Suprapubic skin (tissue), 4 donors: ENCODE data around the gene HEY2. TPM values are rescaled to one million over a fixed set of nuclear protein-coding genes. Genes with fewer than 3 reads are reported as not detected.

ENCODE experiments used
- DNase-seq, 2 donors: peaks; one replicate each; pipeline ENCODE4 v3.0.0-alpha.2; 2019; ENCODE audit warnings: low spot score in 2 of 2
- H3K27ac ChIP-seq: fragments of 200-600 bp; sonication (generic); one replicate; pipeline ENCODE4 v1.5.1; 2019
- H3K27me3 ChIP-seq: fragments of 200-600 bp; sonication (generic); one replicate; pipeline ENCODE4 v1.5.1; 2019
- H3K36me3 ChIP-seq: fragments of 200-600 bp; sonication (generic); one replicate; pipeline ENCODE4 v1.5.1; 2019
- H3K4me1 ChIP-seq: fragments of 200-600 bp; sonication (generic); one replicate; pipeline ENCODE4 v1.5.1; 2019
- H3K4me3 ChIP-seq: fragments of 200-600 bp; sonication (generic); one replicate; pipeline ENCODE4 v1.5.1; 2019; ENCODE audit warnings: mild to moderate bottlenecking
- H3K9me3 ChIP-seq: fragments of 200-600 bp; sonication (generic); one replicate; pipeline ENCODE4 v1.5.1; 2019
- CTCF ChIP-seq, 2 donors: fragments of 200-600 bp in 1 of 2; fragments of 450-650 bp in 1 of 2; sonication (generic) in 1 of 2; IDR thresholded peaks; one replicate each; pipeline ENCODE4 v1.5.1; 2016 to 2019; ENCODE audit warnings: antibody characterized with exemption in 2 of 2, mild to moderate bottlenecking in 1 of 2, moderate library complexity in 1 of 2
- EP300 ChIP-seq: sonication (generic); formaldehyde crosslinking; IDR thresholded peaks from one replicate; pipeline ENCODE4 v1.6.1; 2017; ENCODE audit warnings: antibody characterized with exemption
- POLR2A ChIP-seq, 2 donors: fragments of 450-650 bp; IDR thresholded peaks; one replicate each; pipeline ENCODE4 v1.6.1; 2017; ENCODE audit warnings: antibody characterized with exemption in 2 of 2, mild to moderate bottlenecking in 2 of 2, moderate library complexity in 2 of 2
- POLR2AphosphoS5 ChIP-seq, 3 donors: sonication (generic); formaldehyde crosslinking; IDR thresholded peaks; one replicate each; pipeline ENCODE4 v1.6.1; 2017; ENCODE audit warnings: antibody characterized with exemption in 3 of 3
- WGBS: methylation state at CpG from one replicate; pipeline ENCODE4 v1.1.5; 2018; 5-methylcytosine and 5-hydroxymethylcytosine counted together
- total RNA-seq, 4 donors: library from RNA; depleted of rRNA; stranded (reverse); fragments of >200 nt; gene quantifications; one replicate each; pipeline ENCODE4 v1.1.0, GENCODE V29; 2016

Gene HEY2
- total RNA-seq, 4 donors from 2014 or later, result 0.76 to 3.0 (median 1.9) TPM

GRCh38 chr6:125791151-125791819, 41.9 kb downstream of the HEY2 start:
- under 1% methylated on average over 27 of the region's 28 CpGs for WGBS
- Histone ChIP-seq H3K27ac (peak overlapping the region; percentile 99), H3K4me1 (peaks cover 66% of the 10 kb centered on the region), H3K9me3 (no peaks in the 10 kb centered on the region), H3K27me3 (no peaks in the 10 kb centered on the region), H3K36me3 (no peaks in the 10 kb centered on the region), H3K4me3 (peak overlapping the region; percentile 95)
- TF ChIP-seq CTCF (IDR thresholded peaks at IDR 0.05) (peak in 1 of 2 donors; percentile 59), POLR2A (IDR thresholded peaks at IDR 0.05) (no peak)
- no peak for DNase-seq

GRCh38 chr6:125791820-125792165, 42.4 kb downstream of the HEY2 start:
- Histone ChIP-seq H3K27me3 (no peaks in the 10 kb centered on the region), H3K27ac (peak overlapping the region; percentile 99), H3K36me3 (no peaks in the 10 kb centered on the region), H3K4me3 (peak overlapping the region; percentile 95), H3K9me3 (no peaks in the 10 kb centered on the region), H3K4me1 (peaks cover 66% of the 10 kb centered on the region)
- no peak for DNase-seq
- TF ChIP-seq POLR2A (IDR thresholded peaks at IDR 0.05), result no peak
- no peak for TF ChIP-seq POLR2AphosphoS5 (IDR thresholded peaks at IDR 0.05)
- TF ChIP-seq CTCF (IDR thresholded peaks at IDR 0.05), result no peak
- no peak for TF ChIP-seq EP300

GRCh38 chr6:125792172-125792571, 42.7 kb downstream of the HEY2 start:
- Histone ChIP-seq H3K4me3 (peak overlapping the region; percentile 95), H3K27me3 (no peaks in the 10 kb centered on the region), H3K9me3 (no peaks in the 10 kb centered on the region), H3K27ac (peak overlapping the region; percentile 99), H3K4me1 (peaks cover 66% of the 10 kb centered on the region), H3K36me3 (no peaks in the 10 kb centered on the region)
- TF ChIP-seq CTCF (IDR thresholded peaks at IDR 0.05) (no peak), POLR2A (IDR thresholded peaks at IDR 0.05) (no peak), EP300 (no peak), POLR2AphosphoS5 (IDR thresholded peaks at IDR 0.05) (no peak)
- WGBS, result 57% methylated on average over 3 of the region's 3 CpGs
- DNase-seq, result no peak

- Histone ChIP-seq H3K4me3 (peak overlapping the region; percentile 95), H3K27me3 (no peaks in the 10 kb centered on the region), H3K9me3 (no peaks in the 10 kb centered on the region), H3K36me3 (no peaks in the 10 kb centered on the region), H3K4me1 (peaks cover 66% of the 10 kb centered on the region), H3K27ac (peak overlapping the region; percentile 99)
- no peak for DNase-seq
- TF ChIP-seq POLR2A (IDR thresholded peaks at IDR 0.05) (no peak), EP300 (no peak), CTCF (IDR thresholded peaks at IDR 0.05) (no peak), POLR2AphosphoS5 (IDR thresholded peaks at IDR 0.05) (no peak)
Observed at GRCh38 chr6:125792680-125793079, 43.2 kb downstream of the HEY2 start.

GRCh38 chr6:125793280-125793679, 43.8 kb downstream of the HEY2 start:
- Histone ChIP-seq H3K27me3 (no peaks in the 10 kb centered on the region), H3K27ac (peak overlapping the region; percentile 72), H3K4me3 (peak overlapping the region; percentile 95), H3K36me3 (no peaks in the 10 kb centered on the region), H3K4me1 (peaks cover 66% of the 10 kb centered on the region), H3K9me3 (no peaks in the 10 kb centered on the region)
- 71% methylated on average over 2 of the region's 2 CpGs for WGBS
- no peak for DNase-seq
- TF ChIP-seq EP300 (no peak), CTCF (IDR thresholded peaks at IDR 0.05) (no peak), POLR2A (IDR thresholded peaks at IDR 0.05) (no peak), POLR2AphosphoS5 (IDR thresholded peaks at IDR 0.05) (no peak)
